Stomach smooth muscle (tissue), 2 donors: ENCODE data around the gene HHIPL1.
A peak's percentile ranks its signal among the peaks of the same experiment; 100 is the strongest.

Source experiments
- H3K27ac ChIP-seq: one replicate; pipeline ENCODE4 v1.7.0; 2013; ENCODE audit warnings: mild to moderate bottlenecking, low read length, inconsistent platforms
- H3K27me3 ChIP-seq, 2 donors: one replicate each; pipeline ENCODE4 v1.7.0; 2013; ENCODE audit warnings: low read length in 2 of 2; ENCODE audit not compliant: insufficient read depth in 2 of 2, control insufficient read depth in 1 of 2
- H3K36me3 ChIP-seq, 2 donors: one replicate each; pipeline ENCODE4 v1.7.0; 2013; ENCODE audit warnings: low read length in 2 of 2; ENCODE audit not compliant: control insufficient read depth in 2 of 2, insufficient read depth in 2 of 2
- H3K4me1 ChIP-seq: one replicate; pipeline ENCODE4 v1.7.0; 2013; ENCODE audit warnings: low read length; ENCODE audit not compliant: control insufficient read depth, insufficient read depth
- H3K4me3 ChIP-seq, 2 donors: one replicate each; pipeline ENCODE4 v1.7.0; 2013; ENCODE audit warnings: low read length in 2 of 2
- H3K9ac ChIP-seq, 2 donors: one replicate each; pipeline ENCODE4 v1.7.0; 2013; ENCODE audit warnings: low read length in 2 of 2, mild to moderate bottlenecking in 1 of 2
- H3K9me3 ChIP-seq, 2 donors: one replicate each; pipeline ENCODE4 v1.7.0; 2013; ENCODE audit warnings: low read length in 2 of 2; ENCODE audit not compliant: control insufficient read depth in 2 of 2
- donor health status: healthy.
- donor health status: Pancreatic carcinoma.

The HHIPL1 gene

DNA sequence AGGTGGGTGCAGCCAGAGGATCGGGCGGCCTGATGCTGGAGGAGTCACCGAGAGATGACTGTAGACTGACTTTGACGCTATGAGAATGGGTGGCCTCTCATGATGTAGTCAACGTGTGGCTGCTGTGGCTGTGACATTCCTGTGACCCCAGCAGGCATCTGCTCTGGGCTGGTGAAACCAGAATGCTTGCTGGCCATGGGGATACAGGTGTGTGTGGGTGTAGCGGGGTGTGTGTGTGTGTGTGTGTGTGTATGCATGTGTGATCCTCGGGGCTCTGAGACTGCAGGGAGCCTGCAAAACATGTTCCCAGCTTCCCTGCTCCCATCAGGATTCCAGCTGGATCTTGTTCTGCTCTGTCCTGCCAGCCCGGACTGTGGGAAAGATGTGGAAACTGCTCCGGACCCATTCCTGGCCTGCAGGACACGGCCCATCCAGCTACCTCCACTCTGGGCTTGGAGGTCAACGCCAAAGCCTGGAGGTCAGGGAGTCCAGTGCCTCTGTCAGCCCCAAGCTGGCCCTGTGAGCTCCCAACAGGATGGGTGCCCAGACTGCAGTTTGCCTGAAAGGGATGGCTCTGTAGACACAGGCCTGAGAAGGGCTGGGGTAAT, 18.8 kb upstream of the HHIPL1 start:
- Histone ChIP-seq H3K27me3 (peaks cover 0 to 8% of the 10 kb centered on the region in 2 donors), H3K36me3 (no peaks in the 10 kb centered on the region), H3K4me3 (no peak overlapping the region), H3K9me3 (no peaks in the 10 kb centered on the region), H3K4me1 (peaks cover 7% of the 10 kb centered on the region), H3K27ac (no peak overlapping the region), H3K9ac (no peak overlapping the region)

DNA sequence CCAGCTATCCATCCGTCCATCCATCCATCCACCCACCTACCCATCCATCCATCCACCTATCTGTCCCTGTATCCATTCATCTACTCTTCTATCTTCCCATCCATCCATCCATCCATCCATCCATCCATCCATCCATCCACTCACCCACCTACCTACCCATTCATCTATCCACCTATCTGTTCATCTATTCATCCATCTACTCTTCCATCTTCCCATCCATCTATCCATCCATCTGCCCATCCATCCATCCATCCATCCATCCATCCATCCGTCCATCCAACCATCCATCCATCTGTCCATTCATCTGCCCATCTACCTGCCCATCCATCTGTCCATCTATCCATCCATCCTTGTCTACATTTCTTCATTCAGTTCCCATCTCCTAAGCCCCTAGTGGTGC, 17.8 kb upstream of the HHIPL1 start:
- peaks cover 7% of the 10 kb centered on the region for H3K4me1 ChIP-seq
- no peaks in the 10 kb centered on the region for H3K36me3 ChIP-seq
- no peak overlapping the region for H3K9ac ChIP-seq
- H3K27me3 ChIP-seq = peaks cover 0 to 7% of the 10 kb centered on the region in 2 donors
- no peak overlapping the region for H3K27ac ChIP-seq
- no peak overlapping the region for H3K4me3 ChIP-seq
- H3K9me3 ChIP-seq = no peaks in the 10 kb centered on the region

DNA sequence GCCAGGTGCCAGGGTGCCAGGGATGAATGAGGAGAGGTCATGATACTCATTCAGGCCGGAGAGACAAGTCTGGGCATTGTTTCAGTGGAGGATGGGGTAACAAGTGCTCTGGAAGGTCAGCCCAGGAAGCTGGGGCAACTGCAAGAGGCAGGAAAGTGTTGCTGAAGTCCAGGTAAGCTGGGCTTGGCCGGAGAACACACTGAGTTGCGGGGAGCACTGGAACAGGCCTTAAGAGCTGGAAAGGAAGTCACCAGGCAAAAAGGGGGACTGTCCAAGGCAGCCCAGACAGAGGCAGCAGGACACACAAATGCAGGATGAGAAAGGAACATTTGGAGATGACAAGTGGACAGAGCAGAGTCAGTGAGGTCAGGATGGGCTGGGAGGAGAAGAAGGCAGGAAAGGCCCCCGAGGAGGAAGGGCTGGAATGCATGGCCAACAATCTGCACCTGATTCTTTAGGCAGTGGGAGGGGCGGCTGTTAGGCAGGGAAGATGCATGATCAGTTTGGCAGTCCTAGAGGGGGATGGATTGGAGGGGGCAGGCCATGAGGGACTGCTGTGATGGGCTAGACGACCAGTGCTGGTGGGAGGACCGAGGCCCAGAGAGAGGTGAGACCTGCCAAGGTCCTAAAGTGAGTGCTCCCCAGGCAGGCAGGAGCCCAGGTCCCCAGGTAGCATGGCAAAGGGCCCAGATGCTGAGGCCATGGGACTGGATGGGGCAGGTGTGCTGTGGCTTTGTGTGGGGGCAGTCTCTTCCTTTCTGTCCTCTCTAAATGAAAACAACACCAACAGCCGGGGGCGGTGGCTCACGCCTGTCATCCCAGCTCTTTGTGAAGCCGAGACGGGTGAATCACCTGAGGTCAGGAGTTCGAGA, 17.2 kb upstream of the HHIPL1 start:
- no peaks in the 10 kb centered on the region for H3K9me3 ChIP-seq
- H3K9ac ChIP-seq = no peak overlapping the region
- H3K27ac ChIP-seq = no peak overlapping the region
- H3K36me3 ChIP-seq = no peaks in the 10 kb centered on the region
- H3K27me3 ChIP-seq = peaks cover 0 to 2% of the 10 kb centered on the region in 2 donors
- no peak overlapping the region for H3K4me3 ChIP-seq
- peaks cover 7% of the 10 kb centered on the region for H3K4me1 ChIP-seq

DNA sequence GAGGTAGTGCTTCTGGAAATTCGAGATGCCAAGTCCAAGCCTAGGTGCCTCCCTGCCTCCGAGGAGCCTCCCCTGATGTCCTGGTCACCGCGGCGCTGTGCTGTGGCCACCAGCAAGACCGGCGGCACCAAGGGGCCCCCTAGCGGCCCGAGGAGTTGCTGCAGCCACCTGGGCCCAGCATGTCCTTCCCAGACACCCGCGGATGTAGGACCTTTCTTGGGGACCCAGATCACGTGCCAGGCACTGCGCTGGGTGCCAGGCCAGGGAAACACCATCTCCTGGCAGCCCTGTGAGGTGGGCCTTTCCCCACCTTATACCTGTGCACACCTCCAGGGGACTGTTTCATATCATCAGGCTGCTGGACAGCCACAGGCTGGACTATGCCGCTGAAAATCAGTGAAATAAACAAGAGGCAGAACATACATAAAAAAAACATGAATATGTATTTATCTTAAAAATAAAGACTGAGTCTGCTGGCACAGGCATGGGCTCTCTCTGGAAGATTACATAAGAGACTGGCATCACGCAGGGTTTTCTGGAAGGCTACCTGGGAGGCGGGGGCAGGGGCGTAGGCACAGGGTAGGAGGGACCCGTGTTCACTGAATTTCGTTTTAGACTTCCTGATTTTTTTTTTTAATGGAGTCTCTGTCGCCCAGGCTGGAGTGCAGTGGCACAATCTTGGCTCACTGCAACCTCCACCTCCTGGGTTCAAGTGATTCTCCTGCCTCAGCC, 15.9 kb upstream of the HHIPL1 start:
- peaks cover 7% of the 10 kb centered on the region for H3K4me1 ChIP-seq
- H3K36me3 ChIP-seq = no peaks in the 10 kb centered on the region
- H3K27me3 ChIP-seq = peaks cover 0 to 5% of the 10 kb centered on the region in 2 donors
- H3K27ac ChIP-seq = no peak overlapping the region
- H3K9ac ChIP-seq = peak overlapping the region in 1 of 2 donors; percentile 42
- H3K4me3 ChIP-seq = no peak overlapping the region
- H3K9me3 ChIP-seq = no peaks in the 10 kb centered on the region

DNA sequence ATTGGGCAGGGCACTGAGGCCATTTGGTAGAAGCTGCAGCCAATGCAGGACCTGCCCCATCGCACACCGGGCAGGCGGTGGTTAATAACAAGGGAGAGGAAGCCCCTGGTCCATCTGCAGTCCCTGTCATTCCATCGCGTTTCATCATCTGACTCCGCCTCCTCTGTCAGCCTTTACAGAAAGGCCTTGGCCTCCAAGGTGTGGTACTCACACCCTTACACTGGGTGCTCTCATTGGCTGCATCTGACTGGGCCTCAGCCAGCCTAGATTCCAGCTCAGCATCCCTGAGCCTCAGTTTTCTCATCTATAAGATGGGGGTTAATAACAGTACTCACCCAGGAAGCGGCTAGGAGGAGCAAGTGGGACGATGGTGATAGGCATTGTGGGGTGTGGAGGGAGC, 14.7 kb upstream of the HHIPL1 start:
- Histone ChIP-seq H3K27ac (no peak overlapping the region), H3K36me3 (no peaks in the 10 kb centered on the region), H3K4me1 (peaks cover 7% of the 10 kb centered on the region), H3K4me3 (no peak overlapping the region), H3K27me3 (peaks cover 0 to 3% of the 10 kb centered on the region in 2 donors), H3K9me3 (no peaks in the 10 kb centered on the region), H3K9ac (no peak overlapping the region)

DNA sequence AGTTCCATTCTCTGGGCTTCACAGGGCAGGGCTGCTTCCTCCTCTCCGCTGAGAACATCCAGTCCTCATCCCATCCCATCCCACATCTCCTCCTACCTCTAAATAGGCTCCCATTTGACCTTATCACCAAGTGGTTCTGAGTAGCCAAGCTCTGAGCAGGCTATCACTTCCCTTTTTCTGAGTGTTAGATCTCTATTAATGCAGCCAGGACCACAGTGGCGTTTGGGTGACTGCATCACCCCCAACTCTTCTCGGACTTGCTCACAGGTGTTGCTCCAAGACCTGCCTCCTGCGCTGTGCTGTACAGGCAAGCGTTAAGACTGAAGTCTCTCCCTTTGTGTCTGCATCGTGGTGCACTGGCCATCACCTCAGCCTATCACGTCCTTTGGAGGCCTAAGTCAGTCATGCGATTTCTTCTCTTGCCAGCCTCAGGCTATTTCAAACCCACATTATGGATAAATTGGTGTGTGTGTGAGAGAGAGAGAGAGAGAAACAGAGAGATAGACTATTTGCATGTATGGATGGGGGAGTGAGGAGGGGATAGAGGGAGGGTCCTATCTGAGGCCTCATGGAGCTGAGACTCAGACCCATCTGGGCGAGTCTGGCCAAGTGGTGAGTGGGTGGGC, 12.4 kb upstream of the HHIPL1 start:
- H3K4me1 ChIP-seq = peaks cover 7% of the 10 kb centered on the region
- no peak overlapping the region for H3K4me3 ChIP-seq
- H3K9me3 ChIP-seq = no peaks in the 10 kb centered on the region
- no peak overlapping the region for H3K27ac ChIP-seq
- H3K27me3 ChIP-seq = peaks cover 0 to 3% of the 10 kb centered on the region in 2 donors
- no peaks in the 10 kb centered on the region for H3K36me3 ChIP-seq
- no peak overlapping the region for H3K9ac ChIP-seq

DNA sequence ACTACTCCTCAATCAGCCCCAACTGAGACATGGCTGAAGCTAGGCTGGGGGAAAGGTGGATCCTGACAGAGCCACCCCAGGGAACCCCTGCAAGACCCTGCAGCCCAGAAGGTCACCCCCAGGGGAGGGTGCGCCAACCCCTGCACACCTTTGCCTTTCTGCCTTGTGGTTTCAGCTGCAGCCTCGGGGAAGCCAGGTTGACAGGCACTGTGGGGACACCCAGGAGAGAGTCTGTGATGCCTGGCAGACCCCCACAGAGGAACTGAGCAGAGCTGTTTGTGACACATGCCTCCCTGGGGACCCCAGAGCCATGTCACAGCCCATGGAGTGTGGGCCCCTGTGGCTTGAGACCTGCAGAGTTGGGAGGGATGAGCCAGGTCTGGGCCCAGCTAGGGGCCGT, 11.8 kb upstream of the HHIPL1 start:
- Histone ChIP-seq H3K27ac (no peak overlapping the region), H3K9me3 (no peaks in the 10 kb centered on the region), H3K27me3 (peaks cover 0 to 3% of the 10 kb centered on the region in 2 donors), H3K4me3 (no peak overlapping the region), H3K9ac (no peak overlapping the region), H3K4me1 (peaks cover 7% of the 10 kb centered on the region), H3K36me3 (no peaks in the 10 kb centered on the region)

DNA sequence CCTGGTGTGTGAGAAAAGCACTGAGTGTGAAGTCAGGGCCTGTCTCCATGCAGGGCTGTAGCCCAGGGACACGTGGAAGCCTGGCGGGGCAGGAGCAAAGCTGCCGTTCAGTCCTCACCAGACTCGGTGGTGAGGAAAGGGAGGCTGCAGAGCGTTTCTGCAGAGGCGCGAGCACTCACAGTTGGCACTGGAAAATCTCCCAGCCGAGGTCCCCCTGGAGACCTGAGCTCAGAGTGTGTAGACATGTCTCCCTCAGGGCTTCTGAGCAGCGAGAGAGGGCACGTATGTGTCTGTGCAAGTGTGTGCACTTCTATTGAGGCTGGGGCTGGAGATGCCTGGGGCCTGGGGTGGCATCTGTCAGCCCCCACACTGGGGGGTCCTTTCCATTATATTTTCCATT, 11.0 kb upstream of the HHIPL1 start:
- Histone ChIP-seq H3K36me3 (no peaks in the 10 kb centered on the region), H3K4me3 (no peak overlapping the region), H3K4me1 (peaks cover 3% of the 10 kb centered on the region), H3K27ac (no peak overlapping the region), H3K9ac (no peak overlapping the region), H3K27me3 (peaks cover 0 to 3% of the 10 kb centered on the region in 2 donors), H3K9me3 (no peaks in the 10 kb centered on the region)

DNA sequence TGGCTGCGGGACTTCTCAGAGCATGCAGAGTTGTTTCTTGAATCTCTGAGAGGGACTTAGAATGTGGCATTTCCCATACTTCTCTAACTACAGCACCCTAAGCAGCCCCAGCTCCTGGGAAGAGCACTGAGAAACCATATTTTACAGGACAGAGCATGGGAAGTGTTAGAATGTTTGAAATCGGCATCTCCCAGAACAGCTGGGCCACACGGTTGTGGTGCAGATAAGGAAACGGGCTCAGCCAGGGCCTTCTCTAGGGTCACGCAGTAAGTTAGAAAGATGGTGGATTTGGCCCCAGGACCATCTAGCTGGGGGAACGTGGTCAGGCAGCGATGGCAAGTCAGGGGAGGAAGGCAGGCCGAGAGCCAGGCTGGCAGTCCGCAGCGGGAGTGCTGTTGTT, 10.5 kb upstream of the HHIPL1 start:
- Histone ChIP-seq H3K9ac (no peak overlapping the region), H3K4me1 (no peaks in the 10 kb centered on the region), H3K36me3 (no peaks in the 10 kb centered on the region), H3K27ac (no peak overlapping the region), H3K27me3 (peaks cover 0 to 3% of the 10 kb centered on the region in 2 donors), H3K4me3 (no peak overlapping the region), H3K9me3 (no peaks in the 10 kb centered on the region)

DNA sequence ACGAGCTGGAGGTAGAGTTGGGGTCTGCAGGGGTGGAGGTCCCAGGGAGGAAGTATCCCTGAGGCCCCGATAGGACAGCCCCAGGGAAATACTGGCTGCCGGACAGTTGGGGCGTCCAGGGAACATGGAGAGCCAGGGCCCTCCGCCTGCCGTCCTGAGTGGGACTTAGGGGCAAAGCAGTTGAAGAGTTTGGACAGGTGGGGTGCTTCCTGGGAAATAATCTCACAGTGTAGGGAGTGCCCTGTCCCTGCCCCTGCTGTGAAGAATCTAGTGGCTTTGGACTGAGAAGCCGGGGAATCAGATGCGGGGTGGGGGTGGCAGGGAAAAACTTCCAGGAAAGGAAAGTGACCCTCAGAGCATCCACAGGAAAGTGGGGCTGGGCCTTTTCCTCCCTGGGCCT, 9.8 kb upstream of the HHIPL1 start:
- H3K9ac ChIP-seq = no peak overlapping the region
- H3K27me3 ChIP-seq = peaks cover 0 to 3% of the 10 kb centered on the region in 2 donors
- no peaks in the 10 kb centered on the region for H3K36me3 ChIP-seq
- H3K4me1 ChIP-seq = no peaks in the 10 kb centered on the region
- H3K4me3 ChIP-seq = no peak overlapping the region
- H3K9me3 ChIP-seq = no peaks in the 10 kb centered on the region
- H3K27ac ChIP-seq = no peak overlapping the region
